Left cardiac atrium (tissue), 4 donors: ENCODE data around the gene AAK1. TPM values are rescaled to one million over a fixed set of nuclear protein-coding genes. Genes with fewer than 3 reads are reported as not detected.
"Not testable (repeated sequence)": the region's sequence is repeated elsewhere in the genome, so short reads cannot be mapped to it uniquely, and the experiment has no call there.

Experiments used
- ATAC-seq, 2 donors: fragments of 200-7000 bp; cut with Tn5 transposase; one replicate each; pipeline ENCODE4 v1.9.1; 2020; ENCODE audit warnings: mild to moderate bottlenecking in 2 of 2, moderate library complexity in 2 of 2
- DNase-seq: peaks from one replicate; pipeline ENCODE4 v3.0.0-alpha.2; 2020
- intact Hi-C, 2 donors: fragments of 100-400 bp; cut with DNase I; formaldehyde crosslinking; loops; one replicate each; pipeline versions ENCODE4 v1.14.1 to v1.15.1; 2022 to 2023
- total RNA-seq, 2 donors: library from RNA; stranded (reverse); fragmentation: NEBNext Ultra II Directional; extraction: Animal tissue kit (Norgen Biotek cat#: 25700); gene quantifications; one replicate each; pipeline ENCODE4 v1.2.1, GENCODE V29; 2021
- donor health status: DM: no; HTN: yes; CAD: no.
- donor health status: DM: no; HTN: yes; CAD: no; lungs with severe emphysema.
- donor health status: DM: yes; HTN: yes; CAD: no.
- donor health status: Dilated cardiomyopathy.

AAK1 gene
- total RNA-seq, 2 donors from 2014 or later, result 44.0 to 64.7 TPM

DNA sequence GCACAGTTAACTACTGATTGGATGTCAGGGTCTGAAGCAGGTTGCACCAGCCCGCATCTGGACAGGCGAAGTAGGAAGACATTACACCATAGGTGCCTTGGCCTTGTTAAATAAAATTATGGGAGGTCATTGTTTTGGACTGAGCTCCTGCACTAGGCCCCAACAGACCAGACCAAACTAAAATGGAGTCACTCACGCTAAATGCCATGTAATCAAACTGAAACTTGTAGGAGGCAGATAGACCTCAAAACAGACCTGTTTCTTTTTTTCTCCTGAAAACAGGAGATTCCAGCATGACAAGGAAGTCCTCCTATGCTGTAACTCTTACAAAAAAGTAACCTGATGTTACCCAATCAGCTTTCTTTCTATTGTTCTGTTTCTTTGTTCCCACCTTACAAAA is 190.9 kb downstream of the AAK1 start:
- intact Hi-C loops, result no loop called here
- ATAC-seq (no peak), DNase-seq (no peak)

DNA sequence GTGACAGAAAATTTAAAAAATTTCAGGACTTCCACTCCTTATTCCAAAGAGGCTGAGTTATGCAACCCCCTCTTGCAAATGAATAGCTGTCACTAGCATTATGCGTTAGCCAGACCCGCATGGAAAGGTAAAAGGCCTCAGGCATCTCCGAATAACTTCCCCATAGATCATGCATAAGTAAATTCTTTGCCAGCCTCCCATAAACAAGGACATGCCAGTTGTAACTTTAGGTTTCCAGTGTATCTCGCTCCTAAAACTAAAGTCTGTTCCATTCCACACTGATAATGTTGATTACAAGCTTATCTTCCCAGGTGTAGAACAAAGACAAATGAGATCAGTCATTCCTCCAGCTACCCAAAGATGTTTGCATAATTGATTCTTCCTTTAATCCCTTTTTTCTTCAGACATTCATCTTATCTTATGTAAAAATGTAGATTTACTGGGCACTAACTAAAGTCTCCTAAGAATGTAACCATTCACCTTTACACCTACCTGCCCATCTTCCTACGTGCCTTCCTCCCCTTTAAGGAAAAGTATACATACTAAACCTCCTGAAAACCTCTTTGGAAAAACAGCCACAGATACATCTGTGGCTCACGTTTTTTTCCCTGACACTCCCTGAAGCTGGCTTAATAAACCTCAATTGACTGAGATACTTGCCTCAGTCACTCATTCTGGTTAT is 192.7 kb downstream of the AAK1 start:
- no peak for DNase-seq
- intact Hi-C loops, result no loop called here
- ATAC-seq, result no peak

GRCh38 chr2:69449906-69450305 is 193.6 kb downstream of the AAK1 start:
- ATAC-seq, result no peak
- intact Hi-C loops, result no loop called here
- no peak for DNase-seq

GRCh38 chr2:69443673-69444072 is 199.9 kb downstream of the AAK1 start:
- ATAC-seq, intact Hi-C loops, DNase-seq: not testable (repeated sequence)

- intact Hi-C loops, DNase-seq, ATAC-seq: not testable (repeated sequence)
Measured at GRCh38 chr2:69439499-69439898, 204.0 kb downstream of the AAK1 start.

DNA sequence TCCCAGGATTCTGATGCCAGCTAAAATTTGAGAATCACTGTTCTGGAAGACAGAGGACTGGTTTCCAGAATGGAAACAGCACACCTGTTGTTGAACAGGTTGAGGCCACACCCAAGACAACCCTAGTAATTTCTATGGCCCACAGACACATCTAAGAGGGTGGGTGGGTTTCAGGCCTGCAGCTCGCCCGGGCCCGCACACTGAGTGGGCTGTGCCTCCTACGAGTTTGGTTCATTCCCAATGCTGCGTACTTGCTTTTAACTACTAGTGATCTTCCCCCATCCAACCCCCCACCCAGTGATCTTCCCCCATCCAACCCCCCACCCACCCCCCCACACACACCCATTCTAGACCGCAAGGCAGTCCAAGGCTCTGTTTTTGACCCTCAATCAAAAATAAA is 205.0 kb downstream of the AAK1 start:
- no peak for ATAC-seq
- intact Hi-C loops, result no loop called here
- DNase-seq, result no peak

GRCh38 chr2:69437751-69438154 is 205.8 kb downstream of the AAK1 start:
- peak; percentile 50 to 51 for ATAC-seq
- intact Hi-C loops, result loop anchor here in 1 of 2 donors (2.0 kb wide), 1 partner anchor 51 kb away; the partner anchor contains the start of gene GFPT1
- peak; percentile 31 for DNase-seq

GRCh38 chr2:69436938-69437750 is 206.4 kb downstream of the AAK1 start, which contains the start of gene NFU1:
TSS of gene NFU1 (minus strand) at chr2:69437435. CDS start at chr2:69437422, 13 bp downstream.
- DNase-seq (peak; percentile 95), ATAC-seq (peak; percentile 98 to 99)
- intact Hi-C loops, result loop anchor here in 1 of 2 donors (2.0 kb wide), 1 partner anchor 50 kb away; the partner anchor contains the start of gene GFPT1

DNA sequence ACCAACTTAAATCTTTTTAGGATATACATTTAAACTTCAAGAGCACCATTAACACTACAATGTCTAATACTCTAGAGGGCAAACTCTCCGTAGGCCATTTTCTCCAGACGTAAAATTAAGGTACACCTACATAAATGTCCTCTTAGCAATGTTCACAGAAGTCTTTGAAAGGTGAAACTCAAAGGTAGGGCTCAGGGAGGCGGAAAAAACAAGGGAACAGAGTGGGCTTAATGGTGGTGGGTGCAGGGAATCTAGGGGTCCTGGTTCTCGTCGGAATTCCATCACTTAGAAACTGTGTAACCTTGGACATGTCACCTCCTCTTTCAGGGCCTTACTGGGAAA is 207.0 kb downstream of the AAK1 start:
- no peak for ATAC-seq
- intact Hi-C loops, result loop anchor here in 1 of 2 donors (2.0 kb wide), 1 partner anchor 50 kb away; the partner anchor contains the start of gene GFPT1

DNA sequence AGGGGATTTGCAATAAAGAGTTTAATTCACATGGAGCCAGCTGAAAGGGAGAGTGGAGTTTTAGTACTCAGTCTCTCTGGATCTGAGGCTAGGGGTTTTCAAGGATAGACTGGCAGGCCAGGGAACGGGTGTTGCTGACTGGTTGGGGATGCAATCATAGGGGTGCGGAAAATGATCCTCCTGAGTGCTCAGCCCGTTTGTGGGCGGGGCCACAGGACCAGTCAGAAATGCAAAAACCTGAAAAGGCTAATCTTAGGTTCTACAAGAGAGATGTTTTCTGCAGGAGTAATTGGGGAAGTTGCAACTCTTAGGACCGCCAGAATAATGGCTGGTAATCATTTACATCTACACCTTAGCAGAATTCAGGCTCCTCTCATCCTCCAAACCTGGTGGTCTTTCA is 208.8 kb downstream of the AAK1 start:
- ATAC-seq (no peak), DNase-seq (no peak)
- intact Hi-C loops, result no loop called here

More for the DNA sequence above, 207.0 kb downstream of the AAK1 start:
- DNase-seq, result no peak

DNA sequence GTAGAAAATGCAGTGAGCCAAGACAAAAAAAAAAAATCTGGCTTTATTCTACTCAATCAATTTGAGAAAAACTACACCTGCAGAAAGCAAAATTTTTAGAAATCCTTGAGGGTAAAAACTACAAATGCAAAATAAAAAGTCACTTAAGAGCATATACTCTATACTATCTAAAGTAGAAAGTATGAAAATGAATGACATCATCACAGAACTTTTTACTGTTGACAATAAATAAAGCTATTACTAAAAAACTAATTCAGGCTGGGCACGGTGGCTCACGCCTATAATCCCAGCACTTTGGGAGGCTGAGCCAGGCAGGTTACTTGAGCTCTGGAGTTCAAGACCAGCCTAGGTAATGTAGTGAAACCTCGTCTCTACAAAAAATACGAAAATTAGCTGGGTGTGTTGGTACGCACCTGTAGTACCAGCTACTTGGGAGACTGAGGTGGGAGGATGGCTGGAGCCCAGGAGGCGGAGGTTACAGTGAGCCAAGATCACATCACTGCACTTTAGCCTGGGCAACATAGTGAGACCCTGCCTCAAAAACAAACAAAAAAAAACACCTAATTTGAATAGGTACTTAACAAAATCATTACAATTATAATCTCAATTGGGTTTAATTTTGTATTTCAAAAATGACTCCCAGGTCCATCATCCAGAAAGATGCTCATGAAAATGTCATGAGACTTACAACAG is 213.9 kb downstream of the AAK1 start:
- DNase-seq, result no peak
- no peak for ATAC-seq
- intact Hi-C loops, result no loop called here

DNA sequence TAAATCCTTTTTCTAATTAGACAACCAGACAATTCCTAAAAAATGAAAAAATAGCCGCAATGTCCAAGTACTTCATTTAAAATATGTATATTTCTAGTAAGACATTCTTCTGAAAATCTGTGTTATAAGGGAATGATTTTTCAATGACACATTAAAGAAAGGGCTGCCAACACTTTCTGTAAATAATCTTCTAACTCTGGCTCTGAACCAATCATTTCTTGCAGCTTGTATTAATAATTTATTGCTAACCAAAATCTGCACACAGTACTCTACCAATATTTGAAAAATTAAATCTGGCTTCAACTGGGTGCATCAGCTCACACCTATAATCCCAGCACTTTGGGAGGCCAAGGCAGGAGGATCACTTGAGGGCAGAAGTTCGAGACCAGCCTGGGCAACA is 214.6 kb downstream of the AAK1 start:
- DNase-seq (no peak), ATAC-seq (no peak)
- intact Hi-C loops, result no loop called here

- DNase-seq (no peak), ATAC-seq (no peak)
- intact Hi-C loops, result no loop called here
Measured at GRCh38 chr2:69424419-69424818, 219.1 kb downstream of the AAK1 start.

- intact Hi-C loops, result no loop called here
- no peak for DNase-seq
- ATAC-seq, result no peak
Measured at GRCh38 chr2:69422198-69422597, 221.3 kb downstream of the AAK1 start.

DNA sequence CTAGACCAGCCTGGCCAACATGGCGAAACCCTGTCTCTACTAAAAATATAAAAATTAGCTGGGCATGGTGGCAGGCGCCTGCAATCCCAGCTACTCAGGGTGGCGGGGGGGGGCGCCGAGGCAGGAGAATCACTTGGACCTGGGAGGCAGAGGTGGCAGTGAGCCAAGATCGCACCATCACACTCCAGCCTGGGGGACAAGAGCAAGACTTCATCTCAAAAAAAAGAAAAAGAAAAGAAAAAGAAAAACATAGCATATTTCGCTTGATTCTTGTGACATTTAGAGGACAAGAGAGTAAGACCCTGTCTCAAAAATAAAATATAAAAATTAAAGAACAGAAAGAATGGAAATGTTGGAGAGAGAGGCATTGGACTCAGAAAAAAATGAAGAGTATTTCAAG is 224.4 kb downstream of the AAK1 start:
- ATAC-seq, intact Hi-C loops, DNase-seq: not testable (repeated sequence)

- DNase-seq, result no peak
- intact Hi-C loops, result no loop called here
- no peak for ATAC-seq
Measured at GRCh38 chr2:69416147-69416546, 227.4 kb downstream of the AAK1 start.
